Esophagus squamous epithelium (tissue), 4 donors: ENCODE data around the gene PTCH1.

Experiments
- CTCF ChIP-seq, 6 experiments: fragments of 450-650 bp in 4 of 6; fragments of 200-600 bp in 2 of 6; sonication (generic) in 2 of 6; IDR thresholded peaks; one replicate each; pipeline ENCODE4 v1.5.1; 2016 to 2019; ENCODE audit warnings: antibody characterized with exemption in 6 of 6, mild to moderate bottlenecking in 4 of 6, moderate library complexity in 4 of 6
- POLR2A ChIP-seq, 4 donors: fragments of 450-650 bp; IDR thresholded peaks; one replicate each; pipeline ENCODE4 v1.6.1; 2017; ENCODE audit warnings: antibody characterized with exemption in 4 of 4, mild to moderate bottlenecking in 4 of 4, moderate library complexity in 3 of 4

DNA sequence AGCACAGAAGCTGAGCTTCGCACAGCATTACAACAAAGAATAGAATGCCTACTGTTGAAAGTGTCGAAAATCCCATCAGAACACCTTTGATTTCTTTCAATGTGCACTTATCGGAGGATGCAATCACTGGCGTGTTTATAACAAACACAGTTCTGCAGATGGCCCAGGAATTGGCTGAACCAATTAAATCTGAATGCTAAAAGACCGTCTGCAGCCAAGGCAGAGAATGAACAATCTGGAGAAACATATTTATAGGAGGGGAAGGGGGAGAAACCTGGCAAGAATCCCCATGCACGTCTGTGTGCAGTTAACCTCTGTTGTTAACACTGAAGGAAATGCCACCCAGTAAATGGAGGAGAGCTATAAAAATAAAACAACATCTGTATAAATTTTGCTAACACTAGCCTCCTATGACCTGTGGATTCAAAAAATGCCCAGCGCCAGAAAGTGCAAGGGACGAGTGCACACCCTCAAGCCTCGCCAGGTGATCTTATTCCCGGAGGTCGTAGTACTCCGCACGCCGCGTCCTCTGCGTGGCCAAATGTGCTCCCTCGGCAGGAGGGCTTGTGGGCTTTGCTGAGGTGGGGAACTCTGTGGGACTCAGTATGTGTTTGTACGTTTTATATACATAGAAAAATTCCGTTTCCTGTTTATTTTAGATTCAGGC lies 56.8 kb downstream of the PTCH1 start:
- TF ChIP-seq CTCF (IDR thresholded peaks at IDR 0.05) (no peak), POLR2A (IDR thresholded peaks at IDR 0.05) (no peak)
